Spinal cord (tissue), 10 donors: ENCODE measurements around the gene CNPY2. TPM values are rescaled to one million over a fixed set of nuclear protein-coding genes. Genes with fewer than 3 reads are reported as not detected.
"Not testable (repeated sequence)": the region's sequence is repeated elsewhere in the genome, so short reads cannot be mapped to it uniquely, and the experiment has no call there.

Experiments
- DNase-seq, 6 donors: peaks; one replicate each; pipeline versions ENCODE4 v3.0.0 to v3.0.0-alpha.2; 2013 to 2015; ENCODE audit warnings: low spot score in 6 of 6, low read depth in 4 of 6
- H3K27ac ChIP-seq: one replicate; pipeline ENCODE4 v1.5.1; 2013; ENCODE audit warnings: low read depth, low read length, control low read depth
- H3K27me3 ChIP-seq: one replicate; pipeline ENCODE4 v1.6.1; 2013; ENCODE audit warnings: low read length; ENCODE audit not compliant: control insufficient read depth, insufficient read depth
- H3K36me3 ChIP-seq: one replicate; pipeline ENCODE4 v1.6.1; 2013; ENCODE audit warnings: low read length; ENCODE audit not compliant: control insufficient read depth, insufficient read depth
- H3K4me1 ChIP-seq: one replicate; pipeline ENCODE4 v1.6.1; 2013; ENCODE audit warnings: low read length; ENCODE audit not compliant: control insufficient read depth, insufficient read depth
- H3K4me3 ChIP-seq: one replicate; pipeline ENCODE4 v1.5.1; 2013; ENCODE audit warnings: low read depth, low read length, control low read depth
- H3K9me3 ChIP-seq: one replicate; pipeline ENCODE4 v1.6.1; 2013; ENCODE audit warnings: low read length; ENCODE audit not compliant: control insufficient read depth, insufficient read depth
- WGBS: methylation state at CpG from one replicate; pipeline ENCODE4 v1.1.5; 2013; ENCODE audit warnings: missing lambda C conversion rate; ENCODE audit not compliant: insufficient coverage; 5-methylcytosine and 5-hydroxymethylcytosine counted together
- polyA plus RNA-seq, 2 donors: library from polyadenylated mRNA; unstranded; fragments of 120-200 nt; gene quantifications; one replicate each; pipeline ENCODE4 v1.2.1, GENCODE V29; 2013; ENCODE audit not compliant: insufficient read length in 2 of 2
- total RNA-seq, 2 donors: library from RNA; depleted of rRNA in 1 of 2; stranded (reverse); fragments of 120-200 nt in 1 of 2; fragments of >200 nt in 1 of 2; gene quantifications; one replicate each; pipeline versions ENCODE4 v1.2.3 to v1.2.4, GENCODE V29; 2013 to 2014
- donor health status: healthy.

CNPY2 gene
- total and polyA plus RNA-seq, 4 donors: 46.7 to 163 (median 145) TPM

GRCh38 chr12:56286044-56286830 lies 29.6 kb downstream of the CNPY2 start:
- no peak overlapping the region for H3K4me3 ChIP-seq
- H3K27ac ChIP-seq: no peak overlapping the region
- no peaks in the 10 kb centered on the region for H3K4me1 ChIP-seq
- H3K27me3 ChIP-seq: no peaks in the 10 kb centered on the region
- H3K9me3 ChIP-seq: no peaks in the 10 kb centered on the region
- DNase-seq: no peak
- 100% methylated on average over 1 of the region's 4 CpGs for WGBS
- peaks cover 50% of the 10 kb centered on the region for H3K36me3 ChIP-seq

GRCh38 chr12:56284263-56284662 lies 31.5 kb downstream of the CNPY2 start:
- H3K4me3 ChIP-seq, H3K27ac ChIP-seq, H3K4me1 ChIP-seq, H3K9me3 ChIP-seq, H3K27me3 ChIP-seq, DNase-seq: not testable (repeated sequence)
- peaks cover 51% of the 10 kb centered on the region for H3K36me3 ChIP-seq
- WGBS: 100% methylated on average over 1 of the region's 5 CpGs

- no CpG with 5 or more reads among the region's 2 CpGs for WGBS
- Histone ChIP-seq H3K27me3 (no peaks in the 10 kb centered on the region), H3K4me3 (no peak overlapping the region), H3K4me1 (no peaks in the 10 kb centered on the region), H3K36me3 (peaks cover 67% of the 10 kb centered on the region), H3K27ac (no peak overlapping the region), H3K9me3 (no peaks in the 10 kb centered on the region)
- DNase-seq: no peak
Measured at GRCh38 chr12:56282579-56282978, 33.2 kb downstream of the CNPY2 start.

- WGBS: 100% methylated on average over 4 of the region's 6 CpGs
- H3K4me3 ChIP-seq: no peak overlapping the region
- H3K27me3 ChIP-seq: no peaks in the 10 kb centered on the region
- H3K9me3 ChIP-seq: no peaks in the 10 kb centered on the region
- H3K27ac ChIP-seq: no peak overlapping the region
- no peak for DNase-seq
- H3K36me3 ChIP-seq: peaks cover 72% of the 10 kb centered on the region
- H3K4me1 ChIP-seq: no peaks in the 10 kb centered on the region
Measured at GRCh38 chr12:56282030-56282429, 33.8 kb downstream of the CNPY2 start.

GRCh38 chr12:56280849-56281248 lies 34.9 kb downstream of the CNPY2 start:
- Histone ChIP-seq H3K27ac (no peak overlapping the region), H3K4me1 (no peaks in the 10 kb centered on the region), H3K27me3 (no peaks in the 10 kb centered on the region), H3K9me3 (no peaks in the 10 kb centered on the region), H3K4me3 (no peak overlapping the region), H3K36me3 (peaks cover 80% of the 10 kb centered on the region)
- no peak for DNase-seq

GRCh38 chr12:56278905-56279304 lies 36.9 kb downstream of the CNPY2 start:
- Histone ChIP-seq H3K9me3 (no peaks in the 10 kb centered on the region), H3K4me3 (no peak overlapping the region), H3K36me3 (peaks cover 84% of the 10 kb centered on the region), H3K4me1 (no peaks in the 10 kb centered on the region), H3K27me3 (no peaks in the 10 kb centered on the region), H3K27ac (no peak overlapping the region)
- DNase-seq: no peak
- 90% methylated on average over 2 of the region's 3 CpGs for WGBS

GRCh38 chr12:56274299-56274698 lies 41.5 kb downstream of the CNPY2 start:
- Histone ChIP-seq H3K4me1 (no peaks in the 10 kb centered on the region), H3K36me3 (peaks cover 66% of the 10 kb centered on the region), H3K4me3 (no peak overlapping the region), H3K9me3 (no peaks in the 10 kb centered on the region), H3K27me3 (no peaks in the 10 kb centered on the region), H3K27ac (no peak overlapping the region)
- no CpG with 5 or more reads among the region's 2 CpGs for WGBS
- no peak for DNase-seq

DNA sequence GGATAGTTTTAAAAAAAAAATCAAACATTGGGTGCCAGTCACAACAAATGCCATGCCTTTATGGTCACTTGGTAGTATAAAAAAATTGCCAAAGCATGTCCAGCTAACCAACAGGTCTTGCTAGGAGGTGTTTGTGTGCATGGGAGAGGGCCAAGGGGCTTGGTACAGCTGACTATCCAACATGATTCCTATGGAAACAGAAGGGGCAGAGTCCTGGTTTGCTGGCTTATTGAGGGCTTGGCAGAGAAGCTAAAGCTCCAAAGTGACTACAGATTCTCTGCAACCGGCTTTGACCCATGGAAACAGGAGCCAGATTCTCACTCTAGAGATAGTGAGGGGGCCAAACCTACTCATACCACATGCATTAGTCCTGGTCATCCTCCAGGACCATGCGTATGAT lies 43.3 kb downstream of the CNPY2 start:
- not testable (repeated sequence) for DNase-seq, H3K4me1 ChIP-seq, H3K4me3 ChIP-seq, H3K27me3 ChIP-seq, H3K27ac ChIP-seq, H3K9me3 ChIP-seq
- H3K36me3 ChIP-seq: peaks cover 48% of the 10 kb centered on the region
- no CpG with 5 or more reads among the region's 2 CpGs for WGBS

DNA sequence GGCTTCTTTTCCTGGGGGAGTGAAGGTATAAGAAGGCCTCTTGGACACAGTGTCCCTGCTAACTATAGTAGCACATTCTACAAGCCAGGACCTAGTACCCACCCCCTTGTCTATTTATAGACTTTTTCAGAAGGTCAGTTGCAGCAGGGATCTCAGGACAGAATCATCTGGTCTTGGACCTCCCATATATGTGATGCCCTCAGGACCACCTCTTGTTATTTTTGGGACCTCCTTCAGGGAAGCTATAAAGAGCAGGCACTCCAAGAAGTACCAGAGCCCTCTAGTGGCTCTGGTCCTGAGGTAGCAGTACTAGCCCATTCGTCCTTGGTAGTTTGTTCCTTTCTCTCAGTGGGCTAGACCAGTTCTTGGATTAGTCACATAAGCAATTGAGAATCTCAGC lies 44.8 kb downstream of the CNPY2 start:
- DNase-seq: peak in 2 of 6 donors; percentile 13 to 17
- Histone ChIP-seq H3K36me3 (peaks cover 39% of the 10 kb centered on the region), H3K4me3 (no peak overlapping the region), H3K27ac (no peak overlapping the region), H3K4me1 (peaks cover 14% of the 10 kb centered on the region), H3K27me3 (no peaks in the 10 kb centered on the region), H3K9me3 (no peaks in the 10 kb centered on the region)
- WGBS: 18% methylated on average over 1 of the region's 1 CpG

GRCh38 chr12:56267443-56268071 lies 48.2 kb downstream of the CNPY2 start:
- 20% methylated on average over 17 of the region's 21 CpGs for WGBS
- Histone ChIP-seq H3K4me3 (peak overlapping the region; percentile 79), H3K9me3 (no peaks in the 10 kb centered on the region), H3K4me1 (peaks cover 15% of the 10 kb centered on the region), H3K36me3 (peaks cover 11% of the 10 kb centered on the region), H3K27ac (peak overlapping the region; percentile 65), H3K27me3 (no peaks in the 10 kb centered on the region)
- DNase-seq: peak in 1 of 6 donors; percentile 11
